Retina (tissue), 1 donor: ENCODE data around the gene COG7.
"Not testable (repeated sequence)": the region's sequence is repeated elsewhere in the genome, so short reads cannot be mapped to it uniquely, and the experiment has no call there.

Experiments used
- DNase-seq: peaks from one replicate; pipeline ENCODE4 v3.0.0-alpha.2; 2016

COG7 gene

GRCh38 chr16:23408242-23408822, 44.7 kb downstream of the COG7 start:
- peak; percentile 40 for DNase-seq

- DNase-seq: no peak
Measured at GRCh38 chr16:23407436-23408127, 45.4 kb downstream of the COG7 start.

GRCh38 chr16:23406546-23407240, 46.3 kb downstream of the COG7 start:
- DNase-seq: no peak

GRCh38 chr16:23406024-23406423, 47.0 kb downstream of the COG7 start:
- DNase-seq: no peak

DNA sequence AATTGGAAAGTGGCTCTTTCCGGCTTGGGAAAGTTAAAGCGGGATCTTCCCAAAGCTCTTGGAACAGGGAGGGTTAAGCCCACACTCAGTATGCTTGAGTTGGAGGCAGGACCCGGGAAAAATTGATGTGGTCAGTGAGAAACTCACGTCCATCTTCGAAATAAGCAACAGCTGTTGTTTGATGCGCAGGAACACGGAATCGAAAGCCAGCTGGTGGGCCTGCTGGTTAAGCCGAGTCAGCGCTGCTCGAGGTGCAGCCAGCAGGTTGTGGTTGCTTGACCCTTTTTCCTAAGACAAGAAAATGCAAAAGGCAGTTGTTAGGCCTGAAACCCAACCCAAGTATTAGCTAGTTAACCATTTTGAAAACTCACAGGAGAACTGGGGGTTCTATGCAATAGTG, 49.4 kb downstream of the COG7 start:
- peak; percentile 39 for DNase-seq

DNA sequence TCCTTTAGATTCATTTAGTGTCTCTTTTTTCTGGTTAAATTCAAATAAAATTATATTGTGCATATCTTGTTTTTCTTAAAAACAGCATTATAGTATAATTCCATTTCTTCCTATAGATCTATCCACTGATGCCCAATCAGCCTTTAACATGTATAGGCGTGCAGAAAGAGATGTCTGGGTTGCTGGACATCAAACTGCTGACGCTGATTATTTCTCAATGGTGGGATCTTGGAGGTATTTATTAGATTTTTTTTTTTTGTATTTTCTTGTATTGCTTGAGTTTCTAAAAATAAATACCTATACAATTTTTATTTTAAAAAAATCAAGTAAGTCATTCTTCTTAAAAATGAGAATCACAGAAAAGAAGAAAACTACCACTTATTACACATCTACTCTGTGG, 50.9 kb downstream of the COG7 start:
- DNase-seq: no peak

GRCh38 chr16:23401139-23401538, 51.9 kb downstream of the COG7 start:
- no peak for DNase-seq

DNA sequence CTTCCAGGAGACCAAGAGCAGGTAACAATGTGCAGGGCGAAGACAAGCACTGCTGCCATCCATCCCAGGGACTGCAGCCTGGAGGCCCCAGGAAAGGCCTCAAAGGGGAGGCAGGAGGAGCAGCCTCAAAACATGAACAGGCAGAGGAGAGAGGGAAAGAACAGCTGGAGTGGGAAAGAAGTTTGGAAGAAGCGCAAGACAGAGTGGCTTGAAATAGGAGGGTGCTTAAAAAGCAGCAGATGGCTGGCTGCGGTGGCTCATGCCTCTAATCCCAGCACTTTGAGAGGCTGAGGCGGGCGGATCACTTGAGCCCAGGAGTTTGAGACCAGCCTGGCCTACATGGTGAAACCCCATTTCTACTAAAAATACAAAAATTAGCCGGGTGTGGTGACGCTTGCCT, 52.5 kb downstream of the COG7 start:
- DNase-seq: not testable (repeated sequence)

DNA sequence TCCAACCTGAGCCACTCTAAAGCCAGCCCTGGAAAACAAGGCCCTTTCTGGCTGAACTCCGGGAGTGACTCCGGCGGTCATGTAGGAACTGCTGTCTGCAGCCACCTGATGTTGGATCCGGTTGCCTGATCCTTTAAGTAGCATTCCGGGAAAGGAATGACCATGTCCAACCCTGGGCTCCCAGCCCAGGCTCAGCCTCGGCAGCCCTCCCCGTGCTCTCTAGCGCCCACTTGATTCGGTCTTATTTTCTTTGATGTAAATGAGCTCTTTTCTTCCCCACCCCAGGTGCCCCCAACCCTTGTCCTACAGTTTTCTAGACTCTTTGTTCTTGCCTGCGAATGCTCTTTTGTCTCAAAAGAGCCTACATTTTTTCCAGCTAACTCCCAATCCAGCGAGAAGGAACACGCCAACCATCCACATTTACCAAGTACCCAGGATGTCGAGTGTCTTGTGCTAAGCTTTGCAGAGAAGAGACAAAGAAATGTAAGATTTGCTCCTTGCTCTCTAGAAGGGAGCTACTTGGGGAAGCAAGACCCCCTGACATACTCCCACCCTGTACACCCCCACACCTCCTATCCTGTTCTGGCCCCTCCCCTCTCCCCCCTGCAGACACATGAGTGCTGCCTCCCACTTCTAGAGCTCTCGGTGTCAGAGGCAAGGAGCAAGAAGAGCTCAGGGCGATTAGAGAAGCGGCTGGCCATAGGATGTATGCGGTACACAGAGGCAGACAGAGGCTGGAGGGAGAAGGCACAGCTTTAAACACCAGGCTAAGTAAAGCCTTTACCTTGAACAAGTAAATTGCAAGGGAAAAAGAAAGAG, 53.8 kb downstream of the COG7 start:
- DNase-seq: no peak

GRCh38 chr16:23397464-23397863, 55.5 kb downstream of the COG7 start:
- no peak for DNase-seq

DNA sequence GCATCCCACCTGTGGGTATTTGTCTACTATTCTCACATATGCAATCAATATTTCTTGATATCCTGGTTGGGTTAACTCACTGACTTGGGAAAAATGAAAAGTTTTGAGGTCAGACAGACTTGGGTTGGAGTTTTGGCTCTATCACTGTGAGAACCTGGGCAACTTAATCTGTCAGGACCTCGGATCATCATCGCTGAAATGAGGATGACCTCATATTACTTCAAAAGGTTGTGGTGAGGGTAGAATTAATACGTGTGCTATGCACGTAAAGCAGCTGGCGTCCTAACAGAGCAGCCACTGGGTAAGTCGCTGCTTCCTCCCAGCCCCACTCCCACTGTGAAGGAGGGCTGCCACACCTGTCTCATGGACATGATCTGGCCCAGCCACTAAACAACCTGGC, 57.3 kb downstream of the COG7 start:
- no peak for DNase-seq

DNA sequence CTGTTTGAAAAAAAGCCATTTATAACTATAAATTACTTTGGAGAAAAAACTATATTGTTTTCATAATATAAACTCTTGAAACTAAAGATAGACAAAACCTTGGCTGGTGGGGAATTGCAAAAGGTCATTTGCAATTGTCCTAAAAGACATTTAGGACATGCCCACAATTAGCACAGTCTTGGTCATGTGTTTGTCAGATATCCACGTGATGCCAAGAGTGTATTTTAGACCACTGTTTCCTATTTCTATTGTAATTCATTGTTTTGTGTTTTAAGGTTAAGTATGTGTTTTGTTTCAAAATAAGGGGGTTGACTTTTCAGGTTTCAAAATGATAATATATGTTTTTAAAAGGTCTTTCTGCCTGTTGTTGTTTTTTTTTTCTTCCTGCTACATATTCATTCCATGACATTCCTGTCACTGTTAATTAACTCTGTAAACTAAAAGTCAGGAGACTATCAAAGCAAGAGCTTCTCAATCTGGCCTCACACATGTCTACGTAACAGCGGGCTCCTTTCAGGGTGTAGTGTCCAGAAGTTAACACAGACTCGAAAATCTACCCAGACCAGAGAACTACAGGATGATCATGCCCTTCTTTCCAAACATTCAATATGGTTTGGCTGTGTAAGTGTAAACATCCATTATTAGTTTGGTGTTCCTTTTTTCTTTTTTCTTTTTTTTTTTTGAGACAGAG, 58.7 kb downstream of the COG7 start:
- no peak for DNase-seq

DNA sequence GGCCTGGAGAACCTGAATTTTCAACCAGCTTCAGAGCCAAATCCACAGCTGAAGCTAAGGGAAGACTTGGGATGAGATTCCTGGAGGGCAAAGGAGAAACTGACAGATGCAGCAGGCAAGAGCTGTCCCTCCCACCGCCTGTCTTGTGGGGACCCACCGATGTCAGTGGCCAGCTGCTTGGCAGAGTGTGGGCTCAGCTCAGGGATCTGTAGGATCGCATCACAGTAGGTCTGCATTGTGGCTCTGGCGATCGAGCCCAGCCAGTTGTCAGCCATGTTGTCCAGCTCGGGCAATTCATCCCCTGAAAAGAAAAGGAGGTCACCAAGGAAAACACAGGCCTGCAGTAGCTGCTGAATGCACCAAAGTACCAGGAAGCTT, 60.8 kb downstream of the COG7 start:
- DNase-seq: no peak

DNA sequence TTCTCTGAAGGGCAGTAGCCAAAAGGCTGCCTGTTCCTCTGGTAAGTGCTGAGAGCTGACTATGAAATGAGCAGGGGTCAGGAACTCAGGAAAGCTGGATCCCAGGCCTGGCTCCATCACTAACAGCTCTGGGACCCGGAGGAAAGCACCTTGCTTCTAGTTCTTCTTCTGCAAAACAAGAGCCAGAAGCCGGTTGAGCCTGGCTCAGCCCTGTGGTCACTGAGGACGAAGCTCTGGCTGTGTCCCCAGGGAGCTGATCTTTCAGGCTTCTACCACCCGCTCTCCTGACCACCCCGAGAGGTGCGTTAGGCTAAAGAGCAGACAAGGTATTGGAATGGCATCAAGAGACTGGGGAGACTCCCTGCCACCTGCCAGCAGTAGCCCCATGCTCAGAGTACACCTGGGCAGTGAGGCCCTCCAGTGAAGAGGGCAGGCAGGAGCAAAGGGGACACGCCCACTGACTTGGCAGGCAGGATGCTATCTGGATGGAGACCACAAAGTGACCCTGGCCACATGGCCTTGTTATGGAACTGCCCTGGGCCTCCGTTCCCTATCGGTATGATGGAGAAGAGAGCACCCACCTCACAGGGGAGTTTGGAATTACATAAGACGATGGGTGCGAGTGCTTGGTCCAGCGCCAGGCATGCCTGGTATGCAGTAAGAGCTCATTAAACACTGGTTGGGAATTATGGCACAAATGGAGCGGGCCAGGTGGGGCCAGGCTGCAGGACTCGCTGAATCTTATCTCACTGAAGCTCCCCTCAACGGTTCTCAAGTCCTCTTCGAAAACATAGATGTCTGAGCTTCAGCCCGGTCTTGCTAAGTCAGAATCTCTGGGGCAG, 61.4 kb downstream of the COG7 start:
- no peak for DNase-seq

DNA sequence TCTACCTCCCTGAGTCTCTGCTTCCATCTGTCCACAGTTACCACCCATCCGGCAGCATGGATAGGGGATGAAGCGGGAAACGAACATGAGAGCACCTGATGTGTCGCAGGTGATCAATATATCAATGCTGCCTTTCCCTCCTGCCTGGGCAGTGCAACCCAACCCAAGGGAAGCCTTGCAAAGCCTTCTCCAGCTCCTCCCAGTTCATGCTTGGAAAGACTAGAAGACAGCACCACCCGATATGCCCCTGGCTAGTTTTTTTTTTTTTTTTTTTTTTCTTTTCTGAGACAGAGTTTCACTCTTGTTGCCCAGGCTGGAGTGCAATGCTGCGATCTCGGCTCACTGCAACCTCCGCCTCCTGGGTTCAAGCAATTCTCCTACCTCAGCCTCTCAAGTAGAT, 63.1 kb downstream of the COG7 start:
- not testable (repeated sequence) for DNase-seq

- no peak for DNase-seq
Measured at GRCh38 chr16:23389201-23389600, 63.8 kb downstream of the COG7 start.

- DNase-seq: no peak
Measured at GRCh38 chr16:23388786-23389185, 64.2 kb downstream of the COG7 start.

DNA sequence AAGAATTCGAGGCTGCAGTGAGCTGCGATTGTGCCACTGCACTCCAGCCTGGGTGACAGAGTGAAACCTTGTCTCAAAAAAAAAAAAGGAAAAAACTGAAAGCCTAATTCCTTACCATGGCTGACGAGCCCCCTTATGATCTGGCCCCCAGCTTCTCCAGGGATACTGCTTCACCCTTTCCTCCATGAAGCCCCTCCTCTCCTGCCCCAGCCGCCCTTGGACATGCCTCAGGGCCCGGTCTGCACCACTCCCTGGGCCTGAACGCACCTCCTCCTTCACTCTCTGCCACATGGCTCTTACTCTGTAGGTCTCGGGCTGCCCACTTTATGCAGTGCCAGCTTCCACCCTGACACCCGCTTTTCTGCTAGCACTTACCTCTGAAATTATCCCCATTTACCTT, 65.3 kb downstream of the COG7 start:
- no peak for DNase-seq

DNA sequence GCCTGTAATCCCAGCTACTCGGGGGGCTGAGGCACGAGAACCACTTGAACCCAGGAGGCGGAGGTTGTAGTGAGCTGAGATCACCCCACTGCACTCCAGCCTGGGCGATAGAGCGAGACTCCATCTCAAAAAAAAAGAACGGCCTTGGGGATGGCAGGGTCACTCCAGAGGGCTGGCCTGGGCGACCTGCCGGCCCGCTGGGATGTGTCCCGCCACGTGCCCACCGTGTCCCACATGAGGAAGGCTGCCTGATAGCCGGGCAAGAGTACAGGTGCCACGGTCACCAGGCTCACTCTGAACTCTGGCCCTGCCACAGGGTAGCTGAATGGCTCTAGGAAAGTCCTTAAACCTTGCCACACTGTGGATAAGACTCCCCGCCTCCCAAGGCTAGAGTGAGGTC, 67.5 kb downstream of the COG7 start:
- DNase-seq: no peak

DNA sequence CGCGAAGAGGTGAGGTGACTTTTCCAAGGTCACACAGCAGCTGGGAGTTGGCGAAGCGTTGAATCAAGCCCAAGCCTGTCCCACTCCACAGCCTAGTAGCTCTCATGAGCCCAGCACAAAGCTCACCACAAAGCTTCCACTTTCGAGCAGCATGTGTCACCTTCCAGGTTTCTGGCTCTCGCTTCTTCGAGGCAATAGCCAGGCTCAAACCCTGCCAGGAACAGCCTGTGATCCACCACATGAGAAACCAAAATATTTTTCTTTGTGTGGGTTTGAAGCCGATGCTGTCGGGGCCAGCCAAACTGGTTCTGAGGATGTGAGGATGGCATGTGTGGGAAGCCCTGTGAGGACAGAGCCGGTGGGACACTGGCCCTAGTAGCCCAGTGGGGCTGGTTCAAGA, 68.1 kb downstream of the COG7 start:
- DNase-seq: no peak

GRCh38 chr16:23383881-23384280, 69.1 kb downstream of the COG7 start:
- no peak for DNase-seq

DNA sequence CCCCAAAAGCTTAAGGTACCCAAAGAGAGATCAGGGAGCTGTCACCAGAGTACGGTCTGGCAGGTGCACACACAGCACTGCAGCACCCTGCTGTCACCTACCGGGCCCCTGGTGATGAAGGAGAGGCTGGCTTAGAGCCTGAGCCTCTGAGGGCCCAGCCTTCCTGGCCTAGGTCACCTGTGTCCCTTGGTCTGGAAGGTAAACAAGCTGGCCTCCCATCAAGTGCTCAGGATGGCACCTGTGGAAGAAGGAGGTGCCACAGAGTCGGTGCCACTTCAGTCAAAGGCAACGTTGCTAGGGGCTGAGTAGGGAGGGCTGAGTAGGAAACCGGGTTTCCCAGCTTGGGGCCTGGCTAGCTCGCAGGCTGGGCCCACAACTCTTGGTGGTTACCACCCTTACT, 70.7 kb downstream of the COG7 start:
- no peak for DNase-seq
